ENCODE measurements around the gene PCNT.

- TF ChIP-seq FOXA1 (IDR thresholded peaks at IDR 0.05) (no peak), SUZ12 (IDR thresholded peaks at IDR 0.05) (no peak), FOXM1 (IDR thresholded peaks at IDR 0.05; ENCODE audit: borderline replicate concordance) (no peak), ARNT (IDR thresholded peaks at IDR 0.05) (no peak), SP1 (IDR thresholded peaks at IDR 0.05) (no peak), ELF4 (IDR thresholded peaks at IDR 0.05) (no peak), FOXK2 (IDR thresholded peaks at IDR 0.05) (no peak), L3MBTL2 (conservative IDR thresholded peaks at IDR 0.05) (no peak)
- TF ChIP-seq, protein P1, sequence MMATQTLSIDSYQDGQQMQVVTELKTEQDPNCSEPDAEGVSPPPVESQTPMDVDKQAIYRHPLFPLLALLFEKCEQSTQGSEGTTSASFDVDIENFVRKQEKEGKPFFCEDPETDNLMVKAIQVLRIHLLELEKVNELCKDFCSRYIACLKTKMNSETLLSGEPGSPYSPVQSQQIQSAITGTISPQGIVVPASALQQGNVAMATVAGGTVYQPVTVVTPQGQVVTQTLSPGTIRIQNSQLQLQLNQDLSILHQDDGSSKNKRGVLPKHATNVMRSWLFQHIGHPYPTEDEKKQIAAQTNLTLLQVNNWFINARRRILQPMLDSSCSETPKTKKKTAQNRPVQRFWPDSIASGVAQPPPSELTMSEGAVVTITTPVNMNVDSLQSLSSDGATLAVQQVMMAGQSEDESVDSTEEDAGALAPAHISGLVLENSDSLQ (IDR thresholded peaks at IDR 0.05): no peak
These were observed 9.4 kb upstream of the PCNT start for GRCh38 chr21:46314441-46315020.
